HepG2 (cell line): ENCODE measurements around the gene SDC4. TPM values are rescaled to one million over a fixed set of nuclear protein-coding genes. Genes with fewer than 3 reads are reported as not detected.
A peak's percentile ranks its signal among the peaks of the same experiment; 100 is the strongest.

Experiments used
- ARID3A ChIP-seq: IDR thresholded peaks from 2 replicates; pipeline ENCODE4 v1.6.1; 2012; ENCODE audit warnings: low read depth, low read length, improper control_type of control experiment
- BHLHE40 ChIP-seq: IDR thresholded peaks from 2 replicates; pipeline ENCODE4 v1.6.1; 2011; ENCODE audit warnings: low read length, improper control_type of control experiment
- DMAP1 ChIP-seq: IDR thresholded peaks from 2 replicates; pipeline ENCODE4 v1.6.1; 2016
- FOXC1 ChIP-seq: sonication (generic); formaldehyde crosslinking; IDR thresholded peaks from 2 replicates; pipeline ENCODE4 v1.8.0; 2022; ENCODE audit warnings: mild to moderate bottlenecking, missing genetic modification reagents, borderline replicate concordance
- HDAC2 ChIP-seq: sonication (generic); formaldehyde crosslinking; IDR thresholded peaks from 2 replicates; pipeline ENCODE4 v1.4.0; 2020; ENCODE audit warnings: missing genetic modification reagents
- KDM3A ChIP-seq: IDR thresholded peaks from 2 replicates; pipeline ENCODE4 v1.6.1; 2018; ENCODE audit warnings: low read depth, missing compliant biosample characterization
- MAX ChIP-seq: IDR thresholded peaks from 2 replicates; pipeline ENCODE4 v1.6.1; 2012; ENCODE audit warnings: inconsistent platforms
- NR0B2 ChIP-seq: sonication (generic); formaldehyde crosslinking; IDR thresholded peaks from 2 replicates; pipeline ENCODE4 v1.4.0; 2020; ENCODE audit warnings: mild to moderate bottlenecking, missing genetic modification reagents
- PITX1 ChIP-seq: sonication (generic); formaldehyde crosslinking; IDR thresholded peaks from 2 replicates; pipeline ENCODE4 v1.5.1; 2020; ENCODE audit warnings: mild to moderate bottlenecking, missing genetic modification reagents
- RAD21 ChIP-seq: fragments of 450-650 bp; formaldehyde crosslinking; IDR thresholded peaks from 2 replicates; pipeline ENCODE4 v1.5.0; 2020; ENCODE audit warnings: mild to moderate bottlenecking
- RARG ChIP-seq: sonication (generic); formaldehyde crosslinking; IDR thresholded peaks from 2 replicates; pipeline ENCODE4 v1.4.0; 2020; ENCODE audit warnings: low read depth, mild to moderate bottlenecking, missing genetic modification reagents
- SOX13 ChIP-seq, 3 experiments: fragments of 450-650 bp in 1 of 3; sonication (generic) in 1 of 3; formaldehyde crosslinking in 1 of 3; IDR thresholded peaks in 2 of 3; conservative IDR thresholded peaks in 1 of 3; 2 replicates each; pipeline versions ENCODE4 v1.5.0 to v1.6.1; 2016 to 2020; ENCODE audit warnings: antibody characterized with exemption in 1 of 3, mild to moderate bottlenecking in 1 of 3, missing compliant biosample characterization in 1 of 3, missing genetic modification reagents in 1 of 3, moderate library complexity in 1 of 3
- TFE3 ChIP-seq: IDR thresholded peaks from 2 replicates; pipeline ENCODE4 v1.6.1; 2016
- ZFX ChIP-seq: sonication (generic); formaldehyde crosslinking; IDR thresholded peaks from 2 replicates; pipeline ENCODE4 v1.4.0; 2020; ENCODE audit warnings: mild to moderate bottlenecking, low read depth, missing genetic modification reagents, moderate library complexity
- ZNF12 ChIP-seq: sonication (generic); formaldehyde crosslinking; IDR thresholded peaks from 2 replicates; pipeline ENCODE4 v1.5.0; 2020; ENCODE audit warnings: missing genetic modification reagents
- ZNF432 ChIP-seq: sonication (generic); formaldehyde crosslinking; IDR thresholded peaks from 2 replicates; pipeline ENCODE4 v1.5.0; 2020; ENCODE audit warnings: missing genetic modification reagents, mild to moderate bottlenecking, borderline replicate concordance
- ZNF567 ChIP-seq: sonication (generic); formaldehyde crosslinking; IDR thresholded peaks from 2 replicates; pipeline ENCODE4 v1.8.1; 2023; ENCODE audit warnings: mild to moderate bottlenecking, missing genetic modification reagents, borderline replicate concordance
- ZNF691 ChIP-seq: sonication (generic); formaldehyde crosslinking; IDR thresholded peaks from 2 replicates; pipeline ENCODE4 v1.4.0; 2020; ENCODE audit warnings: missing genetic modification reagents, low read depth, mild to moderate bottlenecking, borderline replicate concordance
- ZNF781 ChIP-seq: sonication (generic); formaldehyde crosslinking; IDR thresholded peaks from 2 replicates; pipeline ENCODE4 v1.5.1; 2020; ENCODE audit warnings: borderline replicate concordance, mild to moderate bottlenecking, missing genetic modification reagents; ENCODE audit errors: not compliant biosample characterization
- polyA plus RNA-seq, 8 experiments: library from polyadenylated mRNA; depleted of rRNA in 3 of 8; stranded (reverse) in 7 of 8; unstranded in 1 of 8; fragments of >200 nt; fragmentation: Illumina TruSeq in 4 of 8; extraction: Trizol in 4 of 8; gene quantifications; 2 replicates each; pipeline versions ENCODE4 v1.2.1 to v1.2.3, GENCODE V29; 2011 to 2016; ENCODE audit warnings: low read depth in 4 of 8, missing spikeins in 1 of 8, mixed read lengths in 1 of 8; ENCODE audit not compliant: insufficient read depth in 1 of 8
- total RNA-seq, 5 experiments: library from RNA; depleted of rRNA; stranded (reverse); fragments of >200 nt; fragmentation: Illumina TruSeq; extraction: Trizol; gene quantifications; 2 replicates each; pipeline ENCODE4 v1.2.3, GENCODE V29; 2016; ENCODE audit warnings: low read depth in 1 of 5

Gene SDC4
- total and polyA plus RNA-seq, 2 of the 13 experiments (the other 11 are each of a cell fraction or from before 2014, with no cell fraction given), result 49.0 to 65.1 TPM

GRCh38 chr20:45340951-45341350 is 7.3 kb downstream of the SDC4 start (continued):
- peak; percentile 11; the same call in 1 of the 2 replicates for TF ChIP-seq ZNF691 (CRISPR knock-in tag)
- no peak for TF ChIP-seq SOX13 (IDR thresholded peaks at IDR 0.05)
- peak in 1 of 2 experiments; percentile 26; a peak in 1 of 4 replicates for TF ChIP-seq SOX13 (CRISPR knock-in tag; conservative IDR thresholded peaks at IDR 0.05 in 1 of 2, IDR thresholded peaks at IDR 0.05 in 1 of 2)
- 0 out of 2 replicates have a peak, but pooled peaks have one; percentile 48 for TF ChIP-seq FOXC1 (CRISPR knock-in tag)
- 0 out of 2 replicates have a peak, but pooled peaks have one; percentile 20 for TF ChIP-seq ZNF567
- no peak for TF ChIP-seq KDM3A
- 0 out of 2 replicates have a peak, but pooled peaks have one; percentile 43 for TF ChIP-seq TFE3 (CRISPR knock-in tag)
- TF ChIP-seq ZFX (CRISPR knock-in tag), result peak; percentile 45
- TF ChIP-seq ARID3A, result 0 out of 2 replicates have a peak, but pooled peaks have one; percentile 5
- TF ChIP-seq NR0B2 (CRISPR knock-in tag), result 0 out of 2 replicates have a peak, but pooled peaks have one; percentile 39
- peak; percentile 4 for TF ChIP-seq ZNF781 (CRISPR knock-in tag)
- no peak for TF ChIP-seq ZNF432 (CRISPR knock-in tag)
- 0 out of 2 replicates have a peak, but pooled peaks have one; percentile 8 for TF ChIP-seq RAD21 (CRISPR knock-in tag)
- 0 out of 2 replicates have a peak, but pooled peaks have one; percentile 16 for TF ChIP-seq DMAP1 (CRISPR knock-in tag)
- TF ChIP-seq HDAC2 (CRISPR knock-in tag), result peak; percentile 40; the same call in 1 of the 2 replicates
- peak; percentile 68 for TF ChIP-seq MAX
- no peak for TF ChIP-seq ZNF12
- TF ChIP-seq BHLHE40, result peak; percentile 88
- no peak for TF ChIP-seq RARG
- peak; percentile 75 for TF ChIP-seq PITX1 (CRISPR knock-in tag)
